Right ventricle myocardium superior (tissue), 1 donor: ENCODE results near the gene DCLK1. TPM values are rescaled to one million over a fixed set of nuclear protein-coding genes. Genes with fewer than 3 reads are reported as not detected.
"Not testable (repeated sequence)": the region's sequence is repeated elsewhere in the genome, so short reads cannot be mapped to it uniquely, and the experiment has no call there.

Experiments
- ATAC-seq: fragments of 200-7000 bp; cut with Tn5 transposase; one replicate; pipeline ENCODE4 v1.9.1; 2020; ENCODE audit warnings: mild to moderate bottlenecking; ENCODE audit not compliant: poor library complexity
- DNase-seq: peaks from one replicate; pipeline ENCODE4 v3.0.0-alpha.2; 2020
- intact Hi-C: fragments of 100-400 bp; cut with DNase I; formaldehyde crosslinking; loops from one replicate; pipeline ENCODE4 v1.11.2; 2022
- total RNA-seq: library from RNA; stranded (reverse); fragmentation: NEBNext Ultra II Directional; extraction: Animal tissue kit (Norgen Biotek cat#: 25700); gene quantifications from one replicate; pipeline ENCODE4 v1.2.1, GENCODE V29; 2021
- donor health status: DM: no; HTN: yes; CAD: no; lungs with severe emphysema.

DCLK1 gene
- total RNA-seq, 1 donor from 2014 or later = 12.7 TPM

DNA sequence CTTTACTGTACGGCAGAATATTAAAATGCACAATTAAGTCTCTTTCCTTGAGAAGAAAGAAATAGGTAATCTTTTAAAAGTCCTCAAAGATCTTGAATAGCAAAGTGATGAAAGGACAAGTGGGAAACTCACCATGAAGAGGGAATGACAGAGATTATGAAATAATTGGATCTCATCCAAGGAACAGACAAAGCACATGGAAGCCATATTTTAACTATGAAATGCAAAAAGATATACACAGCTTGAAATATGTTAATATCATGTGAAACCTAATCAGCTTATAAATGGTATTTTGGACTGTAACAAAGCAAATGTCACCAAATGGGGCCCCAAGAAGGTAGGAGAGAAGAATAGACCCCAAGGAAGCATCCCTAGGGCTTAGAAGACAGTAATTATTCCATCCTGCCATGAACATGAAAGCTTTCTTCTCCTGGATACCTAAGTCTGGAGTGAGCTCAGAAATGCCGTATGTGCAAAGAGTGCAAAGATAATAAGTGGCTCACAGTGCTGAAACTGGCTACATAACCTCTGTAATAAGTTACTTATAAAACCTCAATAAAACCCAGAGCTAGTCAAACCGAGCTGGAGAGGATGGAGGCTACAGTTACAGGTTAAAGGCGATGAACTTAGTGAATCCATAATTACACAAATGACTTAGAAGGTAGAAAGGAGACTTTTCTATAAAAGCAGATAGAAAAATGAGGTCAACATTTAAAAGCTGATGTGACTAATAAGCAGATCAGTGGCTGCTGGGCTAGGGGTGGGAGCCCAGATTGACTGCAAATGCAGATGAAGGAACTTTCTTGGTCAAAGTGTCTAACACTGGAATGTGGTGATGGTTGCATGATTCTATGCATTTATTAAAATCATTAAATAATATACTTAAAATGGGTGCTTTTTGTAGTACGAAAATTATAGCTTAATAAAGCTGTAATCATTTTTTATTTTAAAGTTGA, 34.4 kb downstream of the DCLK1 start:
- intact Hi-C loops = no loop called here
- ATAC-seq = peak; percentile 42

DNA sequence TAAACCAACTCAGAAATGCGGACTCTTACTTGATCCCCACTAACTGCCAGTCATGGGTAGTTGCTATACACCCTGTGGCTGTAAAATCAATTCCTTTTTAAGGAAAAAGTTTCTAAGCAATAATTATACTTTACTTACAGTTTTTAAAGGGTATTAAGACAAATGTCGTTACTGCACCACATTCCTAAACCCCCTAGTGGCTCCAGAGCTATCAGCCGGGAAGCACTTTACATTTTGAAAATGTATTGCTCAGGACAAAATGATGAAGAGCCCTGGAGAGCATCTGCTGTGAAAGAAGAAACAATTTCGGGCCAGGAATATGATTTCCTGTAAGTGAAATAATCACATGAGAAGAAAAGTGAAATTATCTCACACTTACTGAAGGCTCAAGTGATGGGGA, 36.7 kb downstream of the DCLK1 start:
- intact Hi-C loops = no loop called here
- ATAC-seq = no peak
- DNase-seq = no peak

More for the DNA sequence above, 34.4 kb downstream of the DCLK1 start:
- DNase-seq = no peak

DNA sequence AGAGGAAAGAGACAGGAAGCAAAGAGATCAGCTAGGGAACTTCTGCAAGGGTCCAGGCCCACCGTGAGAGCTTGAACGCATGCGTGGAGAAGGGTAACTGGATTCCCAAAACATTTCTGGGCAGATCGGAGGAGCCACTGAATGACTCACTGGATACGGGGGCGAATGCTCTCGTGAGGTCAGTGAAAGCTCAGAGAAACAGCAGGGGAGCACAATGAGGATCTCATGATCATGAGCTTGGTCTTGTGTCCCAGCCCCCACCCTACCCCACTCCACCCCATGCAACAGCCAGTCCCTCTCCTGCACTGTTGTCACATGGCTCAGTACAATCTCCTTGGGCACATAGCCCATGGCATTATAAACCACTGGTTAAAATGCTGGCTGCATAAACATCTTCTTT, 40.6 kb downstream of the DCLK1 start:
- DNase-seq (no peak), ATAC-seq (no peak)
- intact Hi-C loops = no loop called here

DNA sequence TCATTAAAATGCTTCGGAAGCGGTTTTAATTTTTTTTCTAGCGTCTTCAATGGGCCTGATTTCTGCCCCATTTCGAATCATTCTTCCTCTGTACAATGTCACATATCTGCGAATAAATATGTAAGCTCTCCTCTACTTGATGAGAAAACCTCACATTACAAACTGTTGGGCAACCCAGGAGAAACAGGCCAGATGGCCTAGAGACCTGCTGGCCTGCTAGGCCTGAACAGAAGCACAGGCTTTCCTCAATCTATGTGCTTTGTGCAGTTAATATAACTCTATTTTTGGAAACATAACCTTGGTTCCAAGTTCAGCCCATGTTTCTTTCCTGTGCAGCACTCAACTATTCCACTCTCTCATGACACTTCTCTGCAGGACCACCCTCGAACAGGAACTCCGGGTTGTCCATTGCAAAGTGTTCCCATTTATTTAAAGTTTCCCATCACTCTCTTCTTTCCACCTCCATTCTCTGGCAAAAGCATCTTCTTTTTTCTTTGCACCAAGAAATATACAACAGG, 42.0 kb downstream of the DCLK1 start:
- no peak for DNase-seq
- peak; percentile 43 for ATAC-seq
- intact Hi-C loops = no loop called here

DNA sequence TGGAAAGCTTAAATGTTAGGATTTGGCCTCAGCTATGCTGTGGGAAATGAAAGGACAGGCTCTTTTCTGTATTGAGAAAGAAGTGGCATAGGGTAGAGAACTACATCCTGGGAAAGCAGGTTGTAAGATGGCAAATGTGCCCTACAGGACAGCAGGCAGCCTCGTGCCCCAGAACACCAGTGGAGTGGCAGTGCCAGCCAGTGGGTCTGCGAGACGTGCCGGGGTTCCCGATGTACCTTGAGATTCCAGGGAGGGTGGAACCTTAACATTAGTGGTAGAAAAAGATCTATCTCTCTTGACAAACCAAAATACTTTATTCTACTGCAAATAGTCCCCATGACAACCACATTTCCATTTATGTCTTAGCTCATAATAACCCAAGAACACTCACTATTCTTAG, 42.7 kb downstream of the DCLK1 start:
- ATAC-seq = no peak
- intact Hi-C loops = no loop called here

DNA sequence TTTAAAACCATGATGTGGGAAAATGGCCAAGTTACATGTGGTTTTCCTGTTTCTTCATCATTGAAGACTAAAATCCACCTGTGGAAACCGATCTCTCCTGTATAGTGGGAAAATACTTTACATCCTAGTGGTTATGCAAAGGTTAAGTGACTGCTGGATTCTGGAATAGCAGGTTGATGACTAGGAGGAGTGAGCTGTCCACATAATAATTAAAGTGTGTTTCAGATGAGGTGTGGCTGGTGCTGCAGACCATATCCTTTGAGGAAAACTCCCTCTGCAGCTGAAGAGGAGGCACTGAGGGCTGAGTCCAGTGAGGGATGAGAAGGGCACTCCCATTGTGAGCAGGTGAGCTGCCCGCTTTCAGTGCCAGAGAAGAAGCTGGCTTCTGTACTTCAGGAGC, 43.2 kb downstream of the DCLK1 start:
- no peak for ATAC-seq
- no peak for DNase-seq
- intact Hi-C loops = no loop called here

More for the DNA sequence above, 42.7 kb downstream of the DCLK1 start:
- no peak for DNase-seq

DNA sequence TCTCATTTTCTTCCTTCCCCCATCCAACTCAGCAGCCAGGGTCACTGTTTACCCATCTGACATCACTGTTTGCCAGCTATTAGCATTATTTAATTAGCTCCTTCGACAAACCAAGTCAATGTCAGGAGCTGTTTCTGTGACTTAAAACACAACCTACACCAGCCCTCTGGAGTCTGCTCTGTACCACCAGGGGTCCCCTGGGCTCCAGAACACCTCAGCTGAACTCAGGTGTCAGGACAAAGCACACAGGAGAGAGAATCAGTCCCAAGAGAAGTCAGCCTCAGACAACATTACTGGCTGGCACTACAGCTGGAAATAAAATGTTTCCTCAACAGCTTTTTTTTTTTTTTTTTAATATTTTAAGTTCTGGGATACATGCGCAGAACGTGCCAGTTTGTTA, 45.1 kb downstream of the DCLK1 start:
- ATAC-seq (no peak), DNase-seq (no peak)
- intact Hi-C loops = no loop called here

DNA sequence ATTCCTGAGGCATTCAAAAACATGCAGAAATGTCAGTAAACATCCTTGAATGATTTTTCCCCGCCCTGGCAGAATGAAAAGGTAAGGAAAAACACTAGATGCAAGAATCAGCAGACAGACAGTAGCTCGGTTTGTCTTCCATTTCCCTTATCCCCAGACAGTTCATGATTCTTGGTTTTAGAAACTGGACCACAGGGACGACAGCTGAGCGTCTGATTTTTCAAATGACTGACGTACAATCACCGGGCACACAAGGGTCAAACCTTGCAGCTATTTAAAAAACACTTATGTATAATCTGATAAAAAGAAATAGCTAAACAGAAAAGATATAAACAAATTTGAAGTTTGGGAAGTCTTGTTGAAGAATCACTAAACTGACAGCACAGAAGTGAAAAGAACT, 47.1 kb downstream of the DCLK1 start:
- ATAC-seq (no peak), DNase-seq (no peak)
- intact Hi-C loops = no loop called here

DNA sequence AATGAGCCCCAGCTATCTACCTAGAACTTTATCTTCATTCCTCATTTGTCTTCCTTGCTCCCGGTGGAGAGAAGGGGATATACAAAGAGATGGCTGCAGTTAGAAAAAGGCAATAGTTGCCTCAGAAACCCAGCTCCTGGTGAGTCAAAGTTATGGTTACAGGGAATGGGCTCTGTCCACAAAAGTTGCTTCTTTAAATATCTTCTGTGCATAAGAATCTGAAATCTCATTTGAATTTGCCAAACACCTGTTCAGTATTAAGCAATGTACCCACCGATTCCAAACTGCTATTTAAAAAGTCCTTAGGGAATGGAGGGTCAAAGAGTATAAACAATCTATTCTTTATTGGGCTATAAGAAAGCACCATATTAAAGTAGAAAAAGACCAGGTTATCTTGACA, 48.4 kb downstream of the DCLK1 start:
- no peak for ATAC-seq
- DNase-seq = no peak
- intact Hi-C loops = no loop called here

DNA sequence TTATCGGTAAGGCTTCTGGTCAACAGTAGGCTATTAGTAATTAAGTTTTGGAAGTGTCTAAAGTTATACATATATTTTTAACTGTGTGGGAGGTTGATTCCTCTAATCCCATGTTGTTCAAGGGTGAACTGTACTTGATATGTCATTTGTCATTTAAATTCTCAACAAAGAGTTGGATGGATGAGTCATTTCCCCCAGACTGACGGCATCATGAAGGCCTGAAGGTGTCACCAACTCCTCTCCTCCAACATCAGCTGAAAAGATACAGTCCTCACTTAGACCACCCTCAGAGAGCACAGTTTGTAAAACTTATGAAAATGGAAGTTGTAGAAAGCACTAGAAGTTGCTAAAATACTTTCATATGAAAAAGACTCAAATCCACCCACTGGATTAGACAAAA, 48.8 kb downstream of the DCLK1 start:
- intact Hi-C loops = no loop called here
- no peak for ATAC-seq
- DNase-seq = no peak

DNA sequence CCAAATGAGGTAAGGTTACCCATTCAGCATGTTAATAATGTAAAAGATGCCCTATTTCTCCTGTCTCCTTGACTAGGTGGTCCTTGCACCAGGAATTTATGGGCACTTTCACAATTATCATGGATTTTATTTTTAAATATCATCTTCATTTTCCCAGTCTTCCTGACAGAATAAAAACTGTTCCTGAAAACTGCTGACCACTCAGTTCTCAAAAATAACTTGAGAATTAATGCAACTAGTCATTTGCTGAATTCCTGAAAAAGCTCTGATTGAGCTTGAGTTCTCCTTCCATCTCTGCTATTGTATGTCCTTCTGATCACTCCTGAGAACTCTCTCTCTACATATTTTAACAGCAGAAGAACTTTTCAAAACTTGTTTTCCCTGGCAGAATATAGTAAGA, 55.0 kb downstream of the DCLK1 start:
- intact Hi-C loops = no loop called here
- ATAC-seq (no peak), DNase-seq (no peak)

DNA sequence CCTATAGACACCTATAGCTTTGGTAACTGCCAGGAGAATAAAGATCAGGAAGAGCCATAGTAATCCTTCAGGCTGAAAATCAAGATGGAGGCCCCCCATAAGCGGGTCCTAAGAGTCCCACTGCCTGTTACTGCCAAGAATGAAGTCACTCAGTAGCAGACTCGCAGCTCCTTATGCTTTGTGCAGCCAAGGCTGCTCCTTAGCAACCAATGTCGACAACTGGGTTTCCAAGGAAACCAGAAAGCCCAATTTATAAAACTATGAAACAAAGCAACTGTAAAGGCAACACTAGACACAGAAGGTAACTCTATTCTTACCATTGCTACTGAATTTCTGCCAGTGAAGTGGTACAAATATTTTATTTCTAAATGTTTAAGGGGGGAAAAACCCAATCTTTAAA, 56.5 kb downstream of the DCLK1 start:
- no peak for DNase-seq
- no peak for ATAC-seq
- intact Hi-C loops = no loop called here

DNA sequence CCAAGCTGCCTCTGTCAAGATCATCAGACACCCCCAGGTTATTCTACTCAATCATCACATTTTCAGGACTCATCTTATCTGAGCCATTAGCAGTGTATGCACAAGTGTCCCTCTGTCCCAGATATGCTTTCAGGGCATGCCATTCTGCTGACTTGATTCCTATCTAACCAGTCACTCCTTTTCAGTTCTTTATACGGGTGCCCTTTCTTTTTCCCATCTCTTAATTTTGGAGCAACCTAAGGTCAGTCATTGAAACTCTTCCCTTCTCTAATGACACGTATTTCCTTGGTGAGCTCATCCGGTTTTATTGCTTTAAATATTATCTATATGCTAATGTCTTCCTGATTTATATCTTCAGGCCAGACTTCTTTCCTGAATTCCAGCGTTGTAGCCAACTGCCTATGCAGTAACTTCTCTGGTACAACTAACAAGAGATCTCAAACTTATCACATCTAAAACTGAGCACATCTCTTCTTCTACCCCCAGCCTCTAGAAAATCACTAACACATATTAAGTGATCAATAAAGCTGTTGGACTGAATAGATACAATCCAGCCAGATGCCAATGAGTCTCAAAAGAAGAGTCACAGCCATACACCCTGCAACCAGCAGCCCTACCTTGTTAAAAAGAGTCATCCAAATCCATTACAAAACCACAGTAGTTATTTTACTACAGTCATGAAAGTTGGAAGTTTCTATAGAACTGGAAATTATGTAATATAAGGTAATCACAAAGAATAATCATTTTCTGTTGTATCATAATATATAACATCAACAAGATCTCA, 58.8 kb downstream of the DCLK1 start:
- ATAC-seq = no peak
- no peak for DNase-seq
- intact Hi-C loops = no loop called here

DNA sequence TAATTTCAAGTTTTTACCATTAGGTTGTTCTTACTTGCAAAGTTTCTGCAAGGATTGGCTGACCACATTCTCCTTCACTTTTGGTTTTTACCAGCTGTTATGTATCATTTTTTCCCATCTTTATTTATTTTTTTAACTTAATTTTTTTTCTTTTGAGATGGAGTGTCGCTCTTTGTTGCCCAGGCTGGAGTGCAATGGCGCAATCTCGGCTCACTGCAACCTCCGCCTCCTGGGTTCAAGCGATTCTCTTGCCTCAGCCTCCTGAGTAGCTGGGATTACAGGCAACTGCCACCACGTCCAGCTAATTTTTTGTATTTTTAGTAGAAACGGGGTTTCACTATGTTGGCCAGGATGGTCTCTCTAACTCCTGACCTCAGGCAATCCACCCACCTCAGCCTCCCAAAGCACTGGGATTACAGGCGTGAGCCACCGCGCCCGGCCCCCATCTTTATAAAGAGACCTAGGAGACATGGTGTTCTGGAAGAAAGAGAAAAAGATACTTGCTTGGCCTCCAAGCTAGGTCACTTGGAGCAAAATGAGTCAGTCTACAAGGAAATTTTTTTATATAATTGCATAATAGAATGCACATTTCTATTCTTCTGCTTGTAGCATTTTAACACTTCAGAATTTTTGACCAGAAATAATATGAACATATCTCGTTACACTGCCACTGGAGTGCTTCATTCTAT, 60.5 kb downstream of the DCLK1 start:
- DNase-seq = peak; percentile 71
- intact Hi-C loops = not testable (repeated sequence)
- peak; percentile 76 for ATAC-seq

DNA sequence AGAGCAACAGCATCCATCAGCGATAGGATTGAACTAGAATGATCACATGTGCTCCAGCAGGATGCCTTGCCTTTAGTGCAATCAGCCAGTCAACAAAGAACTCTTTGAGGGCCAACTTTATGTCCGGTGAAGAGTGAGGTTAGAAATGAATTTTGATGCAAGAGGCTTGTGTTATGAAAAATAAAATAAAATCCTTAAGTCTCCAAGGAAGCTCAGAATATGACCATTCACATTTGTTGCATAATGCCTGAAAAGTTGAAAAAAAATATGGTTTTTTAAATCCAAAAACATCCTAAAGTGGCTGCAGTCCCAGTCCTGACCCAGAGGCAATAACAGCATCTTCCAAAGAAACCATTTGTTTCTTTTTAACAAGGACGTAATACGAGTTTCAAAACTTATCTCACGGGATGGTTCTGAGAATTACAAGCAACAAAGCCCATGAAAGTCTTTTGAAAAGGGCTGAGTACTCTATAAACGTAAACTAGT, 61.3 kb downstream of the DCLK1 start:
- no peak for DNase-seq
- intact Hi-C loops = loop anchor here (10.0 kb wide), 1 partner anchor 75 kb away; no protein-coding TSS in a partner anchor

DNA sequence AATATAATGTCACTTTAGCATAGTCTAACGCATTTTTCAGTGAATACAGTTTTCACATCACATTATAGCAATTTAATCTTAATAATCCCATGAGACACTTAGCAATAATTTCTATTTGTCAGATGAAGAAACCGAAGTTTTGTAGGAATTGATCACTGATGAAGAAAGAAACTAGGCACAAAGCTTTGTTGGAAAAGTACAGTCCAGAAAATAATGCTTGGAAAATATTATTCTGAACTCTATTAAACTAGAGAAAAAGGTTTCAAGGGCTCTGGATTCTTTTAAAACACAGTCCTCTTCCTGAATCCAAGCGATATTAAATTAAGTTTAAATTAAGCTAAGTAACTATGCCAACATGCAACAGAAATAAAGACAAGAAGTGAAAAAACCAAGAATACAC, 62.2 kb downstream of the DCLK1 start:
- ATAC-seq = no peak
- no peak for DNase-seq
- intact Hi-C loops = loop anchor here (10.0 kb wide), 1 partner anchor 74 kb away; no protein-coding TSS in a partner anchor

More for the DNA sequence above, 61.3 kb downstream of the DCLK1 start:
- peak; percentile 86 for ATAC-seq

DNA sequence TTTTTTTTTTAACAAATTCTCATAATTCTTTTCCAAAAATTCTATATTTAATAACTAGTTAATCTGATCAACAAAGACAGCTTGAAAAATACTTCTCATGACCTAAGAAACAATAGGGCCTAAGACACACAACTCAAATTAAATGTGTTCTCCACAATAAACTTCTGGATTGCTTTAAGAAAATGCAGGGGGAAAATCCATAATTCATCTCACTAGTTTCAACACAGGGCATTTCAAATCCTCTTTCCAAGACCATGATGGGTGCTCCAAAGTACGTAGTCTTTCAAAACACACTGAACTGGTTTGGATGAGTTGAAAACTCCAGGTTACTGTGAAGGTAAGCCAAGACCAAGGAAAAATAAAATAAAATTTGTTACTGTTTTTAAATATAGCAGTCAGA, 62.6 kb downstream of the DCLK1 start:
- ATAC-seq (no peak), DNase-seq (no peak)
- intact Hi-C loops = loop anchor here (10.0 kb wide), 1 partner anchor 74 kb away; no protein-coding TSS in a partner anchor

DNA sequence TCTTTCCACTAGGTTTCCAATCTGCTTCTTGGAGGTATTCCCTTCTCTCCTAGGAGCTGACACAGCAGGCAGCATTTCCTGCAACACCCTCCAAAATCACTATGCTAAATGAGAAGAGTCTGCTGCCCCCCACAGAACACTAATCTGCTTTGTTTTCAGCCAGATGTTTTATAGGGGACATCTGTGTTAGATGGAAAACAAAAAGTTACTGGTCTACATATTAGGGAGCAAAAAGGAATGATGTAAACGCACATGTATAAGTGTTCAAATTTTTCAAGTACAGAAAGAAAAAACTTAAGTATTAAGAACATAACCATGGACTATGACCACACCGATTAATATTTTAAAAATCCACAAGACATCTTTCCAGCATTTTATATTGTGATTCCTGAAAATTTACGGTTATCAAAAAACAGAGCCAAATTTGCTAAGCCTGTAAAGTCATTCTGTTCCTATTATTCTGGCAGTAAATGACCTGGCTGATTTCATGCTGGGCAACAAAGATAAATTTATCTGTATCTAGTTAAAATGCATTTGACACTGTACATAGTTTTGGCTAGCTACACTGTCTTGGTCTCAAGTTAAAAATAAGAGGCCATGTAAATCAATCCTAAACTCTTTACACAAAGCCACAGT, 63.3 kb downstream of the DCLK1 start:
- intact Hi-C loops = loop anchor here (10.0 kb wide), 1 partner anchor 73 kb away; no protein-coding TSS in a partner anchor
- DNase-seq (no peak), ATAC-seq (no peak)
